Lower lobe of right lung (tissue), 2 donors: ENCODE data around the gene SNX24. TPM values are rescaled to one million over a fixed set of nuclear protein-coding genes. Genes with fewer than 3 reads are reported as not detected.

Experiments used
- ATAC-seq, 2 donors: fragments of 200-7000 bp; cut with Tn5 transposase; one replicate each; pipeline ENCODE4 v1.9.1; 2020 to 2022; ENCODE audit warnings: mild to moderate bottlenecking in 2 of 2, moderate library complexity in 2 of 2
- DNase-seq: peaks from one replicate; pipeline ENCODE4 v3.0.0-alpha.2; 2020
- H3K27ac ChIP-seq: fragments of 200-600 bp; one replicate; pipeline ENCODE4 v1.8.0; 2022
- H3K27me3 ChIP-seq: fragments of 200-600 bp; one replicate; pipeline ENCODE4 v1.8.0; 2022; ENCODE audit warnings: low read depth
- H3K36me3 ChIP-seq: fragments of 200-600 bp; one replicate; pipeline ENCODE4 v1.8.0; 2022; ENCODE audit warnings: mild to moderate bottlenecking
- H3K4me1 ChIP-seq: fragments of 200-600 bp; one replicate; pipeline ENCODE4 v1.8.0; 2022
- H3K4me3 ChIP-seq: fragments of 200-600 bp; one replicate; pipeline ENCODE4 v1.8.0; 2022; ENCODE audit warnings: mild to moderate bottlenecking
- H3K9me3 ChIP-seq: fragments of 200-600 bp; one replicate; pipeline ENCODE4 v1.8.0; 2022
- CTCF ChIP-seq: fragments of 200-600 bp; IDR thresholded peaks from one replicate; pipeline ENCODE4 v1.8.0; 2022; ENCODE audit warnings: antibody characterized with exemption, mild to moderate bottlenecking
- intact Hi-C: fragments of 100-400 bp; cut with DNase I; formaldehyde crosslinking; loops from one replicate; pipeline ENCODE4 v1.11.0; 2022
- total RNA-seq: library from RNA; stranded (reverse); fragmentation: NEBNext Ultra II Directional; extraction: Animal tissue kit (Norgen Biotek cat#: 25700); gene quantifications from one replicate; pipeline ENCODE4 v1.2.1, GENCODE V29; 2021
- donor health status: DM: no; HTN: yes; CAD: no; lungs with severe emphysema.

SNX24 gene
- total RNA-seq, 1 donor from 2014 or later = 26.7 TPM

GRCh38 chr5:123001808-123002207 is 156.4 kb downstream of the SNX24 start:
- TF ChIP-seq CTCF = no peak
- ATAC-seq (no peak), DNase-seq (no peak)
- Histone ChIP-seq H3K36me3 (no peaks in the 10 kb centered on the region), H3K27me3 (no peaks in the 10 kb centered on the region), H3K4me3 (no peak overlapping the region), H3K9me3 (no peaks in the 10 kb centered on the region), H3K27ac (no peak overlapping the region), H3K4me1 (no peaks in the 10 kb centered on the region)
- intact Hi-C loops = no loop called here

- ATAC-seq (no peak), DNase-seq (no peak)
- intact Hi-C loops = no loop called here
- Histone ChIP-seq H3K27me3 (no peaks in the 10 kb centered on the region), H3K36me3 (no peaks in the 10 kb centered on the region), H3K4me3 (no peak overlapping the region), H3K4me1 (no peaks in the 10 kb centered on the region), H3K27ac (no peak overlapping the region), H3K9me3 (no peaks in the 10 kb centered on the region)
- TF ChIP-seq CTCF = no peak
Measured at GRCh38 chr5:123007182-123007581, 161.8 kb downstream of the SNX24 start.

- H3K36me3 ChIP-seq = no peaks in the 10 kb centered on the region
- ATAC-seq = no peak
- H3K27ac ChIP-seq = no peak overlapping the region
- H3K4me1 ChIP-seq = no peaks in the 10 kb centered on the region
- intact Hi-C loops = no loop called here
- H3K4me3 ChIP-seq = no peak overlapping the region
- no peak for TF ChIP-seq CTCF
- no peak for DNase-seq
- H3K27me3 ChIP-seq = no peaks in the 10 kb centered on the region
- H3K9me3 ChIP-seq = no peaks in the 10 kb centered on the region
Measured at GRCh38 chr5:123007754-123008153, 162.3 kb downstream of the SNX24 start.

GRCh38 chr5:123012321-123012720 is 166.9 kb downstream of the SNX24 start:
- no peak for TF ChIP-seq CTCF
- Histone ChIP-seq H3K4me3 (no peak overlapping the region), H3K27me3 (no peaks in the 10 kb centered on the region), H3K4me1 (no peaks in the 10 kb centered on the region), H3K9me3 (no peaks in the 10 kb centered on the region), H3K36me3 (no peaks in the 10 kb centered on the region), H3K27ac (no peak overlapping the region)
- DNase-seq (no peak), ATAC-seq (no peak)
- intact Hi-C loops = no loop called here

GRCh38 chr5:123014689-123015088 is 169.3 kb downstream of the SNX24 start:
- no peaks in the 10 kb centered on the region for H3K36me3 ChIP-seq
- no peaks in the 10 kb centered on the region for H3K9me3 ChIP-seq
- H3K4me3 ChIP-seq = no peak overlapping the region
- ATAC-seq (no peak), DNase-seq (no peak)
- H3K4me1 ChIP-seq = no peaks in the 10 kb centered on the region
- TF ChIP-seq CTCF = no peak
- no peak overlapping the region for H3K27ac ChIP-seq
- H3K27me3 ChIP-seq = no peaks in the 10 kb centered on the region
- intact Hi-C loops = no loop called here

GRCh38 chr5:123028222-123028621 is 182.8 kb downstream of the SNX24 start:
- intact Hi-C loops = no loop called here
- no peak for TF ChIP-seq CTCF
- ATAC-seq = no peak

More at GRCh38 chr5:123028222-123028621, 182.8 kb downstream of the SNX24 start:
- no peaks in the 10 kb centered on the region for H3K27me3 ChIP-seq
- DNase-seq = no peak
- H3K4me3 ChIP-seq = no peak overlapping the region
- peaks cover 39% of the 10 kb centered on the region for H3K36me3 ChIP-seq
- H3K27ac ChIP-seq = no peak overlapping the region
- no peaks in the 10 kb centered on the region for H3K4me1 ChIP-seq
- H3K9me3 ChIP-seq = no peaks in the 10 kb centered on the region
